GM23338 (cell line): ENCODE data around the gene FAAP100.

Experiments
- EZH2 ChIP-seq: fragments of 200-600 bp; sonication (generic); IDR thresholded peaks from one replicate; pipeline ENCODE4 v1.8.0; 2017; ENCODE audit warnings: antibody characterized with exemption, mild to moderate bottlenecking, low read depth; ENCODE audit not compliant: unreplicated experiment
- EZH2phosphoT487 ChIP-seq: fragments of 200-600 bp; sonication (generic); IDR thresholded peaks from one replicate; pipeline ENCODE4 v1.8.1; 2018; ENCODE audit warnings: antibody characterized with exemption; ENCODE audit not compliant: unreplicated experiment
- POLR2AphosphoS5 ChIP-seq: IDR thresholded peaks from 2 replicates; pipeline ENCODE4 v1.6.1; 2016; ENCODE audit warnings: antibody characterized with exemption, low read depth
- TF ChIP-seq, protein P1 (sequence below), 2 experiments: fragments of 200-600 bp in 1 of 2; sonication (generic) in 1 of 2; conservative IDR thresholded peaks; 2 replicates each; pipeline versions ENCODE4 v1.5.1 to v1.6.1; 2016 to 2017; ENCODE audit warnings: antibody characterized with exemption in 2 of 2, low read depth in 2 of 2, mild to moderate bottlenecking in 2 of 2, moderate library complexity in 1 of 2
- TF ChIP-seq, protein P2 (sequence below): IDR thresholded peaks from one replicate; pipeline ENCODE4 v1.6.1; 2018; ENCODE audit warnings: antibody characterized with exemption; ENCODE audit not compliant: unreplicated experiment

DNA sequence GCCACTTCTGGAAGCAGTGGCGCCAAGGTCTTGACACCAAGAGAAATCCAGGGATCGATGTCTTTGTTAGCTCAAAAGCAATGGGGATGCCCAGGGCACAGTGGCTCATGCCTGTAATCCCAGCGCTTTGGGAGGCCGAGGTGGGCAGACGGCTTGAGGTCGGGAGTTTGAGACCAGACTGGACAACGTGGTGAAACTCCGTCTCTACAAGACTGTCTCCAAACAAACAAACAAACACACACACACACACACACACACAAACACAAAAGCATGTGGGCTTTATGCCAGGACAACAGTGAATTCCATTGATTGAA, 22.4 kb upstream of the FAAP100 start:
- TF ChIP-seq EZH2phosphoT487 (no peak), POLR2AphosphoS5 (no peak), EZH2 (no peak)
- TF ChIP-seq, protein P1, sequence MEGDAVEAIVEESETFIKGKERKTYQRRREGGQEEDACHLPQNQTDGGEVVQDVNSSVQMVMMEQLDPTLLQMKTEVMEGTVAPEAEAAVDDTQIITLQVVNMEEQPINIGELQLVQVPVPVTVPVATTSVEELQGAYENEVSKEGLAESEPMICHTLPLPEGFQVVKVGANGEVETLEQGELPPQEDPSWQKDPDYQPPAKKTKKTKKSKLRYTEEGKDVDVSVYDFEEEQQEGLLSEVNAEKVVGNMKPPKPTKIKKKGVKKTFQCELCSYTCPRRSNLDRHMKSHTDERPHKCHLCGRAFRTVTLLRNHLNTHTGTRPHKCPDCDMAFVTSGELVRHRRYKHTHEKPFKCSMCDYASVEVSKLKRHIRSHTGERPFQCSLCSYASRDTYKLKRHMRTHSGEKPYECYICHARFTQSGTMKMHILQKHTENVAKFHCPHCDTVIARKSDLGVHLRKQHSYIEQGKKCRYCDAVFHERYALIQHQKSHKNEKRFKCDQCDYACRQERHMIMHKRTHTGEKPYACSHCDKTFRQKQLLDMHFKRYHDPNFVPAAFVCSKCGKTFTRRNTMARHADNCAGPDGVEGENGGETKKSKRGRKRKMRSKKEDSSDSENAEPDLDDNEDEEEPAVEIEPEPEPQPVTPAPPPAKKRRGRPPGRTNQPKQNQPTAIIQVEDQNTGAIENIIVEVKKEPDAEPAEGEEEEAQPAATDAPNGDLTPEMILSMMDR (conservative IDR thresholded peaks at IDR 0.05; ENCODE audit: low read depth in 2 of 2): no peak
- TF ChIP-seq, protein P2, sequence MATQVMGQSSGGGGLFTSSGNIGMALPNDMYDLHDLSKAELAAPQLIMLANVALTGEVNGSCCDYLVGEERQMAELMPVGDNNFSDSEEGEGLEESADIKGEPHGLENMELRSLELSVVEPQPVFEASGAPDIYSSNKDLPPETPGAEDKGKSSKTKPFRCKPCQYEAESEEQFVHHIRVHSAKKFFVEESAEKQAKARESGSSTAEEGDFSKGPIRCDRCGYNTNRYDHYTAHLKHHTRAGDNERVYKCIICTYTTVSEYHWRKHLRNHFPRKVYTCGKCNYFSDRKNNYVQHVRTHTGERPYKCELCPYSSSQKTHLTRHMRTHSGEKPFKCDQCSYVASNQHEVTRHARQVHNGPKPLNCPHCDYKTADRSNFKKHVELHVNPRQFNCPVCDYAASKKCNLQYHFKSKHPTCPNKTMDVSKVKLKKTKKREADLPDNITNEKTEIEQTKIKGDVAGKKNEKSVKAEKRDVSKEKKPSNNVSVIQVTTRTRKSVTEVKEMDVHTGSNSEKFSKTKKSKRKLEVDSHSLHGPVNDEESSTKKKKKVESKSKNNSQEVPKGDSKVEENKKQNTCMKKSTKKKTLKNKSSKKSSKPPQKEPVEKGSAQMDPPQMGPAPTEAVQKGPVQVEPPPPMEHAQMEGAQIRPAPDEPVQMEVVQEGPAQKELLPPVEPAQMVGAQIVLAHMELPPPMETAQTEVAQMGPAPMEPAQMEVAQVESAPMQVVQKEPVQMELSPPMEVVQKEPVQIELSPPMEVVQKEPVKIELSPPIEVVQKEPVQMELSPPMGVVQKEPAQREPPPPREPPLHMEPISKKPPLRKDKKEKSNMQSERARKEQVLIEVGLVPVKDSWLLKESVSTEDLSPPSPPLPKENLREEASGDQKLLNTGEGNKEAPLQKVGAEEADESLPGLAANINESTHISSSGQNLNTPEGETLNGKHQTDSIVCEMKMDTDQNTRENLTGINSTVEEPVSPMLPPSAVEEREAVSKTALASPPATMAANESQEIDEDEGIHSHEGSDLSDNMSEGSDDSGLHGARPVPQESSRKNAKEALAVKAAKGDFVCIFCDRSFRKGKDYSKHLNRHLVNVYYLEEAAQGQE: no peak
